ENCODE data around the gene ERBB4.

DNA sequence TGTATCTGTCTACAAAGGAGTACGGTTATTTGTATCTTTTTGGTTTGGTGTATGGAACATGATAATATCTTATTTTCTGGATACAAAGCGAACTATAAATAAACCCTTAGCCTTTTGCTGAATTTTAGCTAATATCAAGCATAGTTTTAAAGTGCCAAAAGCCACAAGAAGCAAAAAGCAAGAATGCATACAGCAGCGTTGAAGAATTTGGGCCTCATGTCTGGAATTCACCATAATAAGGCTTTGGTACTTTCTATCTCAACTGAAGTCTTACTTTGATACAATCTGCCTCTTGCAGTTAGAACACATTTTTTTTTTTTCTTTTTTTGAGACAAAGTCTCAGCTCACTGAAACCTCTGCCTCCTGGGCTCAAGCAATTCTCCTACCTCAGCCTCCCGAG is 151.5 kb downstream of the ERBB4 start:
- TF ChIP-seq CTCF (IDR thresholded peaks at IDR 0.05; ENCODE audit: insufficient read depth, low read depth, low read length) (no peak), EZH2 (IDR thresholded peaks at IDR 0.05; ENCODE audit: insufficient read depth, low read length) (no peak)

Measured in astrocyte (in vitro differentiated cells and primary cell).